T47D (cell line): ENCODE data around the gene PFKFB3.
"Not testable (repeated sequence)": the region's sequence is repeated elsewhere in the genome, so short reads cannot be mapped to it uniquely, and the experiment has no call there.

ENCODE experiments used
- DNase-seq, 2 experiments: peaks; one replicate each; pipeline versions ENCODE4 v3.0.0 to v3.0.0-alpha.2; 2011 to 2012; ENCODE audit warnings: low read depth in 1 of 2, low spot score in 1 of 2
- JUND ChIP-seq: IDR thresholded peaks from 2 replicates; pipeline ENCODE4 v1.6.1; 2012; ENCODE audit warnings: low read depth
- in situ Hi-C: cut with HindIII; loops from 2 replicates; pipeline ENCODE4 v1.10.0; 2016; ENCODE audit warnings: low sequenced_read_pairs, low pct_unique_long_range_greater_than_20kb

The PFKFB3 gene

GRCh38 chr10:6185039-6185716 is 17.6 kb upstream of the PFKFB3 start:
- DNase-seq = no peak
- no peak for TF ChIP-seq JUND
- in situ Hi-C loops = no loop called here

- DNase-seq = no peak
- no peak for TF ChIP-seq JUND
- in situ Hi-C loops = no loop called here
Observed at GRCh38 chr10:6186894-6187256, 15.9 kb upstream of the PFKFB3 start.

GRCh38 chr10:6187278-6187677 is 15.5 kb upstream of the PFKFB3 start:
- no peak for DNase-seq
- TF ChIP-seq JUND = no peak
- in situ Hi-C loops = no loop called here

GRCh38 chr10:6190033-6190432 is 12.7 kb upstream of the PFKFB3 start:
- in situ Hi-C loops, DNase-seq: not testable (repeated sequence)

DNA sequence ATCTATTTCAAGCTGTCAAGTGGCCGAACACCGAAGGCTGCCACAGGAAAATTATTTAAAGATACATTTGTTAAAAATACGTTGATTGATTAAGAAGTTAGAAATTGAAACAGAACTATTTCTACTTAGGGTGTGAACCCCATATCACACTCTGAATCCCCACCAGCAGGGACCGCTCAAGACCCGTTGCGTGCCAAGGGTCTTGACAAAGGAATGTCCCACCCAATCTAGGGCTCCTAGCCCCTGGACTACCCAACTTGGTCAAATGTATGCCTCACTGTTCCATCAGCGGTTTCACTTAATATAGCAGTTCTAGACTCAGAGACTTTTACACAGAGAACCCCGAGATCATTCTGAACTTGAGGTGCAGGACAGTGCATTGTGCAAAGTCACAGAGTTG is 11.6 kb upstream of the PFKFB3 start:
- DNase-seq = no peak
- in situ Hi-C loops = no loop called here
- TF ChIP-seq JUND = no peak

GRCh38 chr10:6191569-6191968 is 11.2 kb upstream of the PFKFB3 start:
- no peak for TF ChIP-seq JUND
- in situ Hi-C loops = no loop called here
- no peak for DNase-seq

DNA sequence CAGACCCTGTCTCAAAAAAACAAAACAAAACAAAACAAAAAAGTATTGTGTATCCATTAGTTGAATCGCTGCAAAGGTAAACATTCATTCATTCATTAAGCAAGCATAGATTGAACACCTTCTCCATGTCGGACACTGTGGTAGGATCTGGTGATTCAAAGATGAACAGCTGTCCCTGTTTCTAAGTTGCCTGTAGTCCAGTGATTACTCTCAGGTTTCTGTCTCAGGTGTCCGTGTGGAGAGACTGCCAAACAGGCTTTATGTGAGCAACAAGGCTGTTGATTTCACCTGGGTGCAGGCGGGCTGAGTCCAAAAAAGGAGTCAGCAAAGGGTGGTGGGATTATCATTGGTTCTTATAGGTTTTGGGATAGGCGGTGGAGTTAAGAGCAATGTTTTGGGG is 9.4 kb upstream of the PFKFB3 start:
- in situ Hi-C loops, DNase-seq: not testable (repeated sequence)

- no peak for DNase-seq
- in situ Hi-C loops = no loop called here
- no peak for TF ChIP-seq JUND
Observed at GRCh38 chr10:6194311-6194710, 8.4 kb upstream of the PFKFB3 start.

GRCh38 chr10:6195376-6195775 is 7.4 kb upstream of the PFKFB3 start:
- DNase-seq = no peak
- in situ Hi-C loops = no loop called here
- no peak for TF ChIP-seq JUND

- DNase-seq = no peak
- no peak for TF ChIP-seq JUND
- in situ Hi-C loops = no loop called here
Observed at GRCh38 chr10:6195846-6196245, 6.9 kb upstream of the PFKFB3 start.

DNA sequence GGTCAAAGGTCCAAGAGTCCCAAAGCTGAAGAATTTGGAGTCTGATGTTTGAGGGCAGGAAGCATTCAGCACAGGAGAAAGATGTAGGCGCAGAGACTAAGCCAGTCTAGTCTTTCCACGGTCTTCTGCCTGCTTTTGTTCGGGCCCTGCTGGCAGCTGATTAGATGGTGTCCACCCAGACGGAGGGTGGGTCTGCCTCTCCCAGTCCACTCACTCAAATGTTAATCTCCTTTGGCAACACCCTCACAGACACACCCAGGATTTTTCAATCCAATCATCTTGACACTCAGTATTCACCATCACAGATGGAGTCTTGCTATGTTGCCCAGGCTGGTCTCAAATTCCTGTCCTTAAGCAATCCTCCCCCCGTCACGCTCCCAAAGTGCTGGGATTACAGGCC is 6.2 kb upstream of the PFKFB3 start:
- DNase-seq, in situ Hi-C loops: not testable (repeated sequence)

DNA sequence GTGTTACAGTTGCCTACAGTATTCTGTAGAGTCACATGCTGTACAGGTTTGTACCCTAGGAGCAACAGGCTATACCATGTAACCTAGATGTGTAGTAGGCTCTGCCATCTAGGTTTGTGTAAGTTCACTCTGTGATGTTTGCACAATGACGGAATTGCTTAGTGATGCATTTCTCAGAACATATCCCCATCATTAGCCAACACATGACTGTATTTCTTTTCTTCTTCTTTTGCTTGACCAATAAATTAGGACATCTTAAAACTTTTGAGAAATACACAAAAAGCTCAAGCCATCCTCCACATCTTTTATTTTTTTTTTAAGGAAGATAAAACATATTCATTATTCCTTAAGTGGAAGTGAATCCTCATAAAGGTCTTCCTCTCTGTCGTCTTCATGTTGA is 5.4 kb upstream of the PFKFB3 start:
- DNase-seq = no peak
- in situ Hi-C loops = no loop called here
- no peak for TF ChIP-seq JUND

DNA sequence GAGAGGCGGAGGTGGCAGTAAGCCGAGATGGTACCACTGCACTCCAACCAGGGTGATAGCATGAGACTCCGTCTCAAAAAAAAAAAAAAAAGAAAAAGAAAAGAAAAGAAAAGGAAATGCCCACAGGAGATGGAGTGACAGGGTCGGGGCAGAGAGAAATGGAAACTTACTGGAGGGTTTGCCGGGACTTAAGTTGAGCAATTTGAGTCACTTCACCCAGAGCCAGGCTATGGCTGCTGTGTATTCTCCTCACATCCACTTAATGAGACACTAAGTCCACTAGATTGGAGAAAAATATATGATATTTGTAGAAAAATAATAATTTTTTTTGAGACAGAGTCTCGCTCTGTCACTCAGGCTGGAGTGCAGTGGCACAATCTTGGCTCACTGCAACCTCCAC is 4.6 kb upstream of the PFKFB3 start:
- no peak for DNase-seq
- in situ Hi-C loops = no loop called here
- no peak for TF ChIP-seq JUND

GRCh38 chr10:6199131-6199733 is 3.5 kb upstream of the PFKFB3 start:
- no peak for TF ChIP-seq JUND
- DNase-seq = peak in 1 of 2 experiments; percentile 95

GRCh38 chr10:6200440-6200733 is 2.3 kb upstream of the PFKFB3 start:
- in situ Hi-C loops = no loop called here

More at GRCh38 chr10:6199131-6199733, 3.5 kb upstream of the PFKFB3 start:
- in situ Hi-C loops = no loop called here

More at GRCh38 chr10:6200440-6200733, 2.3 kb upstream of the PFKFB3 start:
- DNase-seq = no peak
- no peak for TF ChIP-seq JUND
